H1 (cell line): ENCODE measurements around the gene CUBN. TPM values are rescaled to one million over a fixed set of nuclear protein-coding genes. Genes with fewer than 3 reads are reported as not detected.

Experiments used
- BCL11A ChIP-seq, 2 experiments: IDR thresholded peaks; one replicate each; pipeline ENCODE4 v1.6.1; 2011; ENCODE audit warnings: low read depth in 2 of 2, low read length in 2 of 2, mild to moderate bottlenecking in 2 of 2
- CTCF ChIP-seq, 3 experiments: IDR thresholded peaks; 1 replicate in 2 of 3; 2 replicates in 1 of 3; pipeline versions ENCODE4 v1.5.1 to v1.6.1; 2011; ENCODE audit warnings: low read length in 3 of 3, mild to moderate bottlenecking in 3 of 3, inconsistent platforms in 2 of 3, low read depth in 1 of 3, moderate library complexity in 1 of 3; ENCODE audit not compliant: insufficient read depth in 1 of 3; ENCODE audit errors: control extremely low read depth in 1 of 3
- EGR1 ChIP-seq: IDR thresholded peaks from 2 replicates; pipeline ENCODE4 v1.6.1; 2011; ENCODE audit warnings: low read depth, low read length, borderline replicate concordance
- KDM1A ChIP-seq: fragments of 200-600, 300-600 bp; sonication (generic); IDR thresholded peaks from 2 replicates; pipeline ENCODE4 v1.7.1; 2016; ENCODE audit warnings: mild to moderate bottlenecking, low read length, borderline replicate concordance
- NRF1 ChIP-seq: IDR thresholded peaks from 2 replicates; pipeline ENCODE4 v1.6.1; 2011; ENCODE audit warnings: mild to moderate bottlenecking, low read depth, low read length, improper control_type of control experiment
- RFX5 ChIP-seq: IDR thresholded peaks from 2 replicates; pipeline ENCODE4 v1.6.1; 2011; ENCODE audit warnings: low read depth, low read length, improper control_type of control experiment, borderline replicate concordance
- RXRA ChIP-seq: IDR thresholded peaks from 2 replicates; pipeline ENCODE4 v1.6.1; 2011; ENCODE audit warnings: low read depth, mild to moderate bottlenecking, low read length, moderate library complexity; ENCODE audit not compliant: insufficient read depth
- polyA plus RNA-seq, 7 experiments: library from polyadenylated mRNA; depleted of rRNA in 3 of 7; stranded (reverse) in 5 of 7; unstranded in 2 of 7; fragments of >200 nt in 5 of 7; fragments of 200-250 nt in 2 of 7; gene quantifications; 1 replicate in 5 of 7; 2 replicates in 1 of 7; 4 replicates in 1 of 7; pipeline versions ENCODE4 v1.2.1 to v1.2.3, GENCODE V29; 2011 to 2013; ENCODE audit warnings: missing spikeins in 2 of 7, mixed read lengths in 2 of 7
- total RNA-seq: library from RNA; stranded (reverse); fragmentation: NEBNext Ultra II Directional; extraction: Animal tissue kit (Norgen Biotek cat#: 25700); gene quantifications from 2 replicates; pipeline ENCODE4 v1.2.1, GENCODE V29; 2021
- TF ChIP-seq, protein P1 (sequence below): fragments of 300-600 bp; sonication (generic); IDR thresholded peaks from 2 replicates; pipeline ENCODE4 v1.7.1; 2012; ENCODE audit warnings: low read length, moderate library complexity, mild to moderate bottlenecking, inconsistent platforms; ENCODE audit not compliant: insufficient replicate concordance

Gene CUBN
- total and polyA plus RNA-seq, 2 of the 8 experiments (the other 6 are each of a cell fraction or from before 2014, with no cell fraction given), result 0.04 to 0.08 TPM

GRCh38 chr10:17141504-17142229, 12.1 kb upstream of the CUBN start (continued):
- TF ChIP-seq, protein P1, sequence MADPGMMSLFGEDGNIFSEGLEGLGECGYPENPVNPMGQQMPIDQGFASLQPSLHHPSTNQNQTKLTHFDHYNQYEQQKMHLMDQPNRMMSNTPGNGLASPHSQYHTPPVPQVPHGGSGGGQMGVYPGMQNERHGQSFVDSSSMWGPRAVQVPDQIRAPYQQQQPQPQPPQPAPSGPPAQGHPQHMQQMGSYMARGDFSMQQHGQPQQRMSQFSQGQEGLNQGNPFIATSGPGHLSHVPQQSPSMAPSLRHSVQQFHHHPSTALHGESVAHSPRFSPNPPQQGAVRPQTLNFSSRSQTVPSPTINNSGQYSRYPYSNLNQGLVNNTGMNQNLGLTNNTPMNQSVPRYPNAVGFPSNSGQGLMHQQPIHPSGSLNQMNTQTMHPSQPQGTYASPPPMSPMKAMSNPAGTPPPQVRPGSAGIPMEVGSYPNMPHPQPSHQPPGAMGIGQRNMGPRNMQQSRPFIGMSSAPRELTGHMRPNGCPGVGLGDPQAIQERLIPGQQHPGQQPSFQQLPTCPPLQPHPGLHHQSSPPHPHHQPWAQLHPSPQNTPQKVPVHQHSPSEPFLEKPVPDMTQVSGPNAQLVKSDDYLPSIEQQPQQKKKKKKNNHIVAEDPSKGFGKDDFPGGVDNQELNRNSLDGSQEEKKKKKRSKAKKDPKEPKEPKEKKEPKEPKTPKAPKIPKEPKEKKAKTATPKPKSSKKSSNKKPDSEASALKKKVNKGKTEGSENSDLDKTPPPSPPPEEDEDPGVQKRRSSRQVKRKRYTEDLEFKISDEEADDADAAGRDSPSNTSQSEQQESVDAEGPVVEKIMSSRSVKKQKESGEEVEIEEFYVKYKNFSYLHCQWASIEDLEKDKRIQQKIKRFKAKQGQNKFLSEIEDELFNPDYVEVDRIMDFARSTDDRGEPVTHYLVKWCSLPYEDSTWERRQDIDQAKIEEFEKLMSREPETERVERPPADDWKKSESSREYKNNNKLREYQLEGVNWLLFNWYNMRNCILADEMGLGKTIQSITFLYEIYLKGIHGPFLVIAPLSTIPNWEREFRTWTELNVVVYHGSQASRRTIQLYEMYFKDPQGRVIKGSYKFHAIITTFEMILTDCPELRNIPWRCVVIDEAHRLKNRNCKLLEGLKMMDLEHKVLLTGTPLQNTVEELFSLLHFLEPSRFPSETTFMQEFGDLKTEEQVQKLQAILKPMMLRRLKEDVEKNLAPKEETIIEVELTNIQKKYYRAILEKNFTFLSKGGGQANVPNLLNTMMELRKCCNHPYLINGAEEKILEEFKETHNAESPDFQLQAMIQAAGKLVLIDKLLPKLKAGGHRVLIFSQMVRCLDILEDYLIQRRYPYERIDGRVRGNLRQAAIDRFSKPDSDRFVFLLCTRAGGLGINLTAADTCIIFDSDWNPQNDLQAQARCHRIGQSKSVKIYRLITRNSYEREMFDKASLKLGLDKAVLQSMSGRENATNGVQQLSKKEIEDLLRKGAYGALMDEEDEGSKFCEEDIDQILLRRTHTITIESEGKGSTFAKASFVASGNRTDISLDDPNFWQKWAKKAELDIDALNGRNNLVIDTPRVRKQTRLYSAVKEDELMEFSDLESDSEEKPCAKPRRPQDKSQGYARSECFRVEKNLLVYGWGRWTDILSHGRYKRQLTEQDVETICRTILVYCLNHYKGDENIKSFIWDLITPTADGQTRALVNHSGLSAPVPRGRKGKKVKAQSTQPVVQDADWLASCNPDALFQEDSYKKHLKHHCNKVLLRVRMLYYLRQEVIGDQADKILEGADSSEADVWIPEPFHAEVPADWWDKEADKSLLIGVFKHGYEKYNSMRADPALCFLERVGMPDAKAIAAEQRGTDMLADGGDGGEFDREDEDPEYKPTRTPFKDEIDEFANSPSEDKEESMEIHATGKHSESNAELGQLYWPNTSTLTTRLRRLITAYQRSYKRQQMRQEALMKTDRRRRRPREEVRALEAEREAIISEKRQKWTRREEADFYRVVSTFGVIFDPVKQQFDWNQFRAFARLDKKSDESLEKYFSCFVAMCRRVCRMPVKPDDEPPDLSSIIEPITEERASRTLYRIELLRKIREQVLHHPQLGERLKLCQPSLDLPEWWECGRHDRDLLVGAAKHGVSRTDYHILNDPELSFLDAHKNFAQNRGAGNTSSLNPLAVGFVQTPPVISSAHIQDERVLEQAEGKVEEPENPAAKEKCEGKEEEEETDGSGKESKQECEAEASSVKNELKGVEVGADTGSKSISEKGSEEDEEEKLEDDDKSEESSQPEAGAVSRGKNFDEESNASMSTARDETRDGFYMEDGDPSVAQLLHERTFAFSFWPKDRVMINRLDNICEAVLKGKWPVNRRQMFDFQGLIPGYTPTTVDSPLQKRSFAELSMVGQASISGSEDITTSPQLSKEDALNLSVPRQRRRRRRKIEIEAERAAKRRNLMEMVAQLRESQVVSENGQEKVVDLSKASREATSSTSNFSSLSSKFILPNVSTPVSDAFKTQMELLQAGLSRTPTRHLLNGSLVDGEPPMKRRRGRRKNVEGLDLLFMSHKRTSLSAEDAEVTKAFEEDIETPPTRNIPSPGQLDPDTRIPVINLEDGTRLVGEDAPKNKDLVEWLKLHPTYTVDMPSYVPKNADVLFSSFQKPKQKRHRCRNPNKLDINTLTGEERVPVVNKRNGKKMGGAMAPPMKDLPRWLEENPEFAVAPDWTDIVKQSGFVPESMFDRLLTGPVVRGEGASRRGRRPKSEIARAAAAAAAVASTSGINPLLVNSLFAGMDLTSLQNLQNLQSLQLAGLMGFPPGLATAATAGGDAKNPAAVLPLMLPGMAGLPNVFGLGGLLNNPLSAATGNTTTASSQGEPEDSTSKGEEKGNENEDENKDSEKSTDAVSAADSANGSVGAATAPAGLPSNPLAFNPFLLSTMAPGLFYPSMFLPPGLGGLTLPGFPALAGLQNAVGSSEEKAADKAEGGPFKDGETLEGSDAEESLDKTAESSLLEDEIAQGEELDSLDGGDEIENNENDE, result no peak
- no peak for TF ChIP-seq RXRA
- no peak for TF ChIP-seq NRF1
- TF ChIP-seq RFX5, result no peak
- TF ChIP-seq BCL11A (IDR thresholded peaks at IDR 0.05; ENCODE audit: low read depth in 2 of 2, low read length in 2 of 2), result no peak
- TF ChIP-seq CTCF (IDR thresholded peaks at IDR 0.05; ENCODE audit: control extremely low read depth in 1 of 3, insufficient read depth in 1 of 3, low read depth in 1 of 3, low read length in 3 of 3), result no peak
- TF ChIP-seq EGR1, result no peak
- TF ChIP-seq KDM1A, result no peak
